K562 (cell line): ENCODE data around the gene OR4S1. TPM values are rescaled to one million over a fixed set of nuclear protein-coding genes. Genes with fewer than 3 reads are reported as not detected.

Experiments
- ZNF445 ChIP-seq: fragments of 250-450 bp; sonication (Bioruptor Pico); IDR thresholded peaks from 2 replicates; pipeline ENCODE4 v1.4.0; 2020; ENCODE audit warnings: low read depth, mild to moderate bottlenecking, moderate library complexity
- polyA plus RNA-seq, 8 experiments: library from polyadenylated mRNA; depleted of rRNA in 4 of 8; stranded (reverse) in 5 of 8; unstranded in 3 of 8; fragments of >200 nt; fragmentation: Nextera tagmentation in 2 of 8; fragmentation: Illumina TruSeq in 1 of 8; extraction: Ambion mirVana in 2 of 8; extraction: Trizol in 1 of 8; gene quantifications; 2 replicates each; pipeline versions ENCODE4 v1.2.1 to v1.2.3, GENCODE V29; 2011 to 2014; ENCODE audit warnings: inconsistent platforms in 1 of 8, missing spikeins in 1 of 8
- total RNA-seq, 7 experiments: library from RNA; depleted of rRNA in 6 of 7; stranded (reverse); fragments of >200 nt in 6 of 7; fragmentation: Illumina TruSeq in 2 of 7; extraction: Trizol in 2 of 7; gene quantifications; 2 replicates each; pipeline versions ENCODE4 v1.2.1 to v1.2.3, GENCODE V29; 2011 to 2021; ENCODE audit warnings: low replicate concordance in 1 of 7
- TF ChIP-seq, protein P1 (sequence below), 2 experiments: fragments of 450-650 bp; formaldehyde crosslinking in 1 of 2; IDR thresholded peaks; 2 replicates each; pipeline versions ENCODE4 v1.4.0 to v1.6.1; 2014 to 2020; ENCODE audit warnings: mild to moderate bottlenecking in 2 of 2, borderline replicate concordance in 1 of 2, low read depth in 1 of 2

Gene OR4S1
- total and polyA plus RNA-seq, 9 of the 15 experiments (the other 6 are each of a cell fraction or from before 2014, with no cell fraction given) = not detected

DNA sequence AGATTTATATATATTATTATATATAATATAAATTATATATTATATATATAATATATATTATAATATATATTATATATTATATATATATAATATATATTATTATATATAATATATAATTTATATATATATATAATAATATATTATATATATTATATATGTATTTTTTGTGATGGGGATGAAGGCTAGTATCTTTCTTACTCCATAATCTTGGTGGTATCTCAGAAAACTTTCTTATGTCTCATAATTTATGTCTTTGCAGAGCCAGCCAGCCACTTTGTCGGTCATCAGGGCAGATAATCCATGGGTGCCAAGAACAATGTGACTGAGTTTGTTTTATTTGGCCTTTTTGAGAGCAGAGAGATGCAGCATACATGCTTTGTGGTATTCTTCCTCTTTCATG lies at the start of gene OR4S1 (continued):
- TF ChIP-seq, protein P1, sequence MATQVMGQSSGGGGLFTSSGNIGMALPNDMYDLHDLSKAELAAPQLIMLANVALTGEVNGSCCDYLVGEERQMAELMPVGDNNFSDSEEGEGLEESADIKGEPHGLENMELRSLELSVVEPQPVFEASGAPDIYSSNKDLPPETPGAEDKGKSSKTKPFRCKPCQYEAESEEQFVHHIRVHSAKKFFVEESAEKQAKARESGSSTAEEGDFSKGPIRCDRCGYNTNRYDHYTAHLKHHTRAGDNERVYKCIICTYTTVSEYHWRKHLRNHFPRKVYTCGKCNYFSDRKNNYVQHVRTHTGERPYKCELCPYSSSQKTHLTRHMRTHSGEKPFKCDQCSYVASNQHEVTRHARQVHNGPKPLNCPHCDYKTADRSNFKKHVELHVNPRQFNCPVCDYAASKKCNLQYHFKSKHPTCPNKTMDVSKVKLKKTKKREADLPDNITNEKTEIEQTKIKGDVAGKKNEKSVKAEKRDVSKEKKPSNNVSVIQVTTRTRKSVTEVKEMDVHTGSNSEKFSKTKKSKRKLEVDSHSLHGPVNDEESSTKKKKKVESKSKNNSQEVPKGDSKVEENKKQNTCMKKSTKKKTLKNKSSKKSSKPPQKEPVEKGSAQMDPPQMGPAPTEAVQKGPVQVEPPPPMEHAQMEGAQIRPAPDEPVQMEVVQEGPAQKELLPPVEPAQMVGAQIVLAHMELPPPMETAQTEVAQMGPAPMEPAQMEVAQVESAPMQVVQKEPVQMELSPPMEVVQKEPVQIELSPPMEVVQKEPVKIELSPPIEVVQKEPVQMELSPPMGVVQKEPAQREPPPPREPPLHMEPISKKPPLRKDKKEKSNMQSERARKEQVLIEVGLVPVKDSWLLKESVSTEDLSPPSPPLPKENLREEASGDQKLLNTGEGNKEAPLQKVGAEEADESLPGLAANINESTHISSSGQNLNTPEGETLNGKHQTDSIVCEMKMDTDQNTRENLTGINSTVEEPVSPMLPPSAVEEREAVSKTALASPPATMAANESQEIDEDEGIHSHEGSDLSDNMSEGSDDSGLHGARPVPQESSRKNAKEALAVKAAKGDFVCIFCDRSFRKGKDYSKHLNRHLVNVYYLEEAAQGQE (IDR thresholded peaks at IDR 0.05; ENCODE audit: borderline replicate concordance) = no peak
- TF ChIP-seq, protein P1 (CRISPR knock-in tag; IDR thresholded peaks at IDR 0.05; ENCODE audit: low read depth) = no peak
- TF ChIP-seq ZNF445 (CRISPR knock-in tag) = no peak
